Measurements from ENCODE around the gene TTC12. TPM values are rescaled to one million over a fixed set of nuclear protein-coding genes. Genes with fewer than 3 reads are reported as not detected.
A peak's percentile ranks its signal among the peaks of the same experiment; 100 is the strongest.

TTC12 gene
- total RNA-seq, 1 donor from 2014 or later, result 9.2 TPM

DNA sequence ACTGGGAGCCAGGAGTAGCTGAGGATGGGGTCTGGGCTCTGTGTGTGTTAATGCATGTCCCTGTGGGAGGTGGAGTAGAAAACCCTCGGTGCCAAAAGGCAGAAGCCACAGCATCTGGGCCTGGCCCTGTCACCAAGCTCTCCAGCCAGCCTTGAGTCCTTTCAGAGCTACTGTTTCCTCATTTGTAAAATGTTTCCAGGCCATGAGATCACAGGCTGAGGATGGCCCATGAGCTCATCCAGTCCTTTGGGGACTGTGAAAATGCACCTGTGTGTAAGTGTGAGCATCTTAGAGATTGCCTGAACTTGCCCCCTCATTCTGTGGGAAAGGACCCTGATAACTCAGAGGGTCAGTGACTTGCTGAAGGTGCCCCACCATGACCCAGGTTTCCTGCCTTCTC is 82.3 kb downstream of the TTC12 start:
- Mint-ChIP-seq H3K4me1 (ENCODE audit: low read depth, unreplicated experiment) (peaks cover 5% of the 10 kb centered on the region), H3K4me3 (ENCODE audit: unreplicated experiment) (no peak overlapping the region), H3K36me3 (ENCODE audit: unreplicated experiment) (no peaks in the 10 kb centered on the region), H3K9me3 (ENCODE audit: unreplicated experiment) (peaks cover 11% of the 10 kb centered on the region), H3K27me3 (ENCODE audit: unreplicated experiment) (peaks cover 9% of the 10 kb centered on the region), H3K27ac (ENCODE audit: unreplicated experiment) (peak overlapping the region; percentile 26)
- DNase-seq, result no peak
- TF ChIP-seq, protein P1, sequence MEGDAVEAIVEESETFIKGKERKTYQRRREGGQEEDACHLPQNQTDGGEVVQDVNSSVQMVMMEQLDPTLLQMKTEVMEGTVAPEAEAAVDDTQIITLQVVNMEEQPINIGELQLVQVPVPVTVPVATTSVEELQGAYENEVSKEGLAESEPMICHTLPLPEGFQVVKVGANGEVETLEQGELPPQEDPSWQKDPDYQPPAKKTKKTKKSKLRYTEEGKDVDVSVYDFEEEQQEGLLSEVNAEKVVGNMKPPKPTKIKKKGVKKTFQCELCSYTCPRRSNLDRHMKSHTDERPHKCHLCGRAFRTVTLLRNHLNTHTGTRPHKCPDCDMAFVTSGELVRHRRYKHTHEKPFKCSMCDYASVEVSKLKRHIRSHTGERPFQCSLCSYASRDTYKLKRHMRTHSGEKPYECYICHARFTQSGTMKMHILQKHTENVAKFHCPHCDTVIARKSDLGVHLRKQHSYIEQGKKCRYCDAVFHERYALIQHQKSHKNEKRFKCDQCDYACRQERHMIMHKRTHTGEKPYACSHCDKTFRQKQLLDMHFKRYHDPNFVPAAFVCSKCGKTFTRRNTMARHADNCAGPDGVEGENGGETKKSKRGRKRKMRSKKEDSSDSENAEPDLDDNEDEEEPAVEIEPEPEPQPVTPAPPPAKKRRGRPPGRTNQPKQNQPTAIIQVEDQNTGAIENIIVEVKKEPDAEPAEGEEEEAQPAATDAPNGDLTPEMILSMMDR (IDR thresholded peaks at IDR 0.05; ENCODE audit: partially characterized antibody, unreplicated experiment), result no peak

DNA sequence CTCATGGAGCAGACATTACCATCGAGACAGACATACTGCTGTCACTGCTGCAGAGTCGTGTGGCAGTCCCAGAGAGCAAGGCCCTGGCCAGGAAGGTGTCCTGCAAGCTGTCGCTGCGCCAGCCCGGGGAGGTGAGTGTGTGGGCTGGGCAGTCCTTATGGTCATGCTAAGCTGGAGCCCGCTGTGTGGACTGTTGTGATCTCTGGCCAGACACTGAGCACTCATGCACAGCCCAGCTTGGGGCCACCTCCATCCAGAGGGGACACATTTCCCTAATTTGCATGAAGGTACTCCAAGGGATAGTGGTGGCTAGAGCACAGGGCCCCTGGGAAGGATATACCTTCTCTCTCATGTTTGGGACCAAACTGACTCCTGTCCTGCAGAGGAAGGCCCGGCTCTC is 82.8 kb downstream of the TTC12 start:
- H3K27me3 Mint-ChIP-seq (ENCODE audit: unreplicated experiment), result peaks cover 9% of the 10 kb centered on the region
- H3K4me3 Mint-ChIP-seq (ENCODE audit: unreplicated experiment), result no peak overlapping the region
- H3K9me3 Mint-ChIP-seq (ENCODE audit: unreplicated experiment), result peaks cover 11% of the 10 kb centered on the region
- no peaks in the 10 kb centered on the region for H3K36me3 Mint-ChIP-seq (ENCODE audit: unreplicated experiment)
- DNase-seq, result no peak
- TF ChIP-seq, protein P1 (IDR thresholded peaks at IDR 0.05; ENCODE audit: partially characterized antibody, unreplicated experiment), result no peak
- H3K4me1 Mint-ChIP-seq (ENCODE audit: low read depth, unreplicated experiment), result peaks cover 3% of the 10 kb centered on the region
- H3K27ac Mint-ChIP-seq (ENCODE audit: unreplicated experiment), result no peak overlapping the region

DNA sequence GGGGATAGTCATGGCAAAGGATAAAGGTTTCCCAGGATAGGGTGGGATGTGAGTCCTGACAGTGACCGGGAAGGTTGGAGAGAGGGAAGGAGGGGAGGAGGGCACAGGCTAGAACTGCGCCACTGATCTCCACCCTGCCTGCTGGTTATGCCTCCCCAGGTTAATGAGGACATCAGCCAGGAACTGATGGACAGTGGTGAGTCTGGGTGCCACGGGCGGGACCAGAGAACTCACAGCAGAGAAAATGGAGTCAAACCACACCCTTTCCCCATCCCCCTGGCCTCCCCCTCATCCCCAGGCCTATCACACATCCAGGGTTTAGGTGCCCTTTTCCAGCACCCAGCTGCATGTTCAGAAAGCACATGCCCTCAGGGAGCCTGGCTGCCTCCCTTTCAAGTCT is 83.4 kb downstream of the TTC12 start:
- Mint-ChIP-seq H3K4me1 (ENCODE audit: low read depth, unreplicated experiment) (peaks cover 4% of the 10 kb centered on the region), H3K9me3 (ENCODE audit: unreplicated experiment) (peaks cover 15% of the 10 kb centered on the region), H3K36me3 (ENCODE audit: unreplicated experiment) (no peaks in the 10 kb centered on the region), H3K4me3 (ENCODE audit: unreplicated experiment) (no peak overlapping the region), H3K27ac (ENCODE audit: unreplicated experiment) (no peak overlapping the region), H3K27me3 (ENCODE audit: unreplicated experiment) (peaks cover 7% of the 10 kb centered on the region)
- no peak for DNase-seq
- TF ChIP-seq, protein P1 (IDR thresholded peaks at IDR 0.05; ENCODE audit: partially characterized antibody, unreplicated experiment), result no peak

DNA sequence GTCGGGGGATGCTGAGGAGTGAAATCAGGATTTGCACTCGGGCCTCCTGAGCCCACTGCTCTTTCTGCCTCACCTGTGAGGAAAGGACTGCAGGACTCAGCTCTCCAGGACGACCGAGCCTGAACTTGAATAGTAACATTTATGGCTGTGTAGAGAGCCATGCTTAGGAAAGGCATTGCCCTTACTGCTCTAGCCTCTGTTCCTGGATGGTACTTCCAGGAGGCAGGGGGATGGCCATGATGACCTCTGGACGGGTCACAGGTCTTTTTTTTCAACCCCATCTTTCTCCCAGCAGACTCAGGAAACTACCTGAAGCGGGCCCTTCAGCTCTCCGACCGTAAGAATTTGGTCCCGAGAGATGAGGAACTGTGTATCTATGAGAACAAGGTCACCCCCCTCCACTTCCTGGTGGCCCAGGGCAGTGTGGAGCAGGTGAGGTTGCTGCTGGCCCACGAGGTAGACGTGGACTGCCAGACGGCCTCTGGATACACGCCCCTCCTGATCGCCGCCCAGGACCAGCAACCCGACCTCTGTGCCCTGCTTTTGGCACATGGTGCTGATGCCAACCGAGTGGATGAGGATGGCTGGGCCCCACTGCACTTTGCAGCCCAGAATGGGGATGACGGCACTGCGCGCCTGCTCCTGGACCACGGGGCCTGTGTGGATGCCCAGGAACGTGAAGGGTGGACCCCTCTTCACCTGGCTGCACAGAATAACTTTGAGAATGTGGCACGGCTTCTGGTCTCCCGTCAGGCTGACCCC is 84.5 kb downstream of the TTC12 start:
- H3K27me3 Mint-ChIP-seq (ENCODE audit: unreplicated experiment), result peaks cover 15% of the 10 kb centered on the region
- no peak for DNase-seq
- H3K36me3 Mint-ChIP-seq (ENCODE audit: unreplicated experiment), result no peaks in the 10 kb centered on the region
- TF ChIP-seq, protein P1 (IDR thresholded peaks at IDR 0.05; ENCODE audit: partially characterized antibody, unreplicated experiment), result no peak
- peaks cover 19% of the 10 kb centered on the region for H3K9me3 Mint-ChIP-seq (ENCODE audit: unreplicated experiment)
- no peak overlapping the region for H3K4me3 Mint-ChIP-seq (ENCODE audit: unreplicated experiment)
- H3K27ac Mint-ChIP-seq (ENCODE audit: unreplicated experiment), result no peak overlapping the region
- H3K4me1 Mint-ChIP-seq (ENCODE audit: low read depth, unreplicated experiment), result peaks cover 4% of the 10 kb centered on the region

DNA sequence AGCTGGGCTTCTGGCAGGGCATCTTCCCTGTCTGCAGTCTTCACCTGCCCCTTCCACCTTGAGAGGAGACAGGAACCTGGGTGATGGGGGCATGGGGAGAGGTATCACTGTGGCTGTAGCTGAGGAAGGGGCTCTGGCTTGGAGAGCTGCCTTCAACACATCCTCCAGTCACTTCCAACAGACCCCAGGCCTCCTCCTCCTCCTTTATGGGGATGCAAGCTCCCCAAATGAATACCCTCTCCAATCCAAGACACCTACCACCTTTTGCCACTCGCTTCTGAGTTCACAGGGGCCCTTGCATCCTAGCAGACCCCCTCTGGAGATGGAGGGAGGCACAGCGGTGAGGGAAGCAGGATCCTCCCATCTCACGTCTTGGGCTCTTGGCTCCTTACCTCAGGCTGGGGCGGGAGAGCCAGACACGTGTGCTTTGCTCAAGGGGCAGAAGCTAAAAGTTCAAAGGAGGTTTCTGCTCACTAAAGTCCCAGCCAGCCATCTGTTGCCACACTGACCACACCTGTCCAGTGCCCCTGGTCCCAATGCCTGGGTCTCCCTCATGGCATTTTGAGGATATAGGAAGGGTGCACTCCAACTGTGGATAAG is 86.3 kb downstream of the TTC12 start:
- TF ChIP-seq, protein P1 (IDR thresholded peaks at IDR 0.05; ENCODE audit: partially characterized antibody, unreplicated experiment), result no peak
- Mint-ChIP-seq H3K36me3 (ENCODE audit: unreplicated experiment) (no peaks in the 10 kb centered on the region), H3K4me1 (ENCODE audit: low read depth, unreplicated experiment) (peaks cover 7% of the 10 kb centered on the region), H3K4me3 (ENCODE audit: unreplicated experiment) (peak overlapping the region; percentile 34), H3K27ac (ENCODE audit: unreplicated experiment) (no peak overlapping the region), H3K27me3 (ENCODE audit: unreplicated experiment) (peaks cover 28% of the 10 kb centered on the region), H3K9me3 (ENCODE audit: unreplicated experiment) (peaks cover 30% of the 10 kb centered on the region)
- DNase-seq, result no peak

All from glutamatergic neuron (in vitro differentiated cells).